OCI-LY7 (cell line): ENCODE measurements around the gene SH3TC2. TPM values are rescaled to one million over a fixed set of nuclear protein-coding genes. Genes with fewer than 3 reads are reported as not detected.

ENCODE experiments used
- BruUV-seq: library from RNA; stranded (reverse); fragments of 400-500 nt; replicated peaks from 2 replicates; lab custom pipeline; 2021; lab: Mats Ljungman, UMichigan
- CTCF ChIA-PET: fragments of 300-600 bp; sonication (Branson Sonifier 250); formaldehyde crosslinking; loops from one replicate; lab custom pipeline; 2022; ENCODE audit warnings: antibody characterized with exemption; ENCODE audit not compliant: unreplicated experiment; lab: Charles Lee
- POLR2A ChIA-PET: fragments of 300-600 bp; sonication (Branson Sonifier 250); formaldehyde crosslinking; loops from one replicate; lab custom pipeline; 2022; ENCODE audit warnings: antibody characterized with exemption; lab: Charles Lee
- DNase-seq: peaks from one replicate; pipeline ENCODE4 v3.0.0-alpha.2; 2015; ENCODE audit warnings: low spot score
- H2AFZ ChIP-seq: fragments of 200-600 bp; sonication (generic), shearing (Covaris generic); 2 replicates; pipeline ENCODE4 v1.6.1; 2014; ENCODE audit warnings: mild to moderate bottlenecking, antibody characterized with exemption, low read length, moderate library complexity
- H3K27ac ChIP-seq: fragments of 200-600 bp; sonication (generic); 2 replicates; pipeline ENCODE4 v1.5.1; 2014; ENCODE audit warnings: mixed run types, low read depth, mild to moderate bottlenecking, moderate library complexity, low read length, inconsistent platforms; ENCODE audit not compliant: poor library complexity, severe bottlenecking
- H3K36me3 ChIP-seq: fragments of 200-600 bp; sonication (generic); 2 replicates; pipeline ENCODE4 v1.6.1; 2014; ENCODE audit warnings: mild to moderate bottlenecking, antibody characterized with exemption, low read length, moderate library complexity, mixed read lengths; ENCODE audit not compliant: insufficient read depth
- H3K4me1 ChIP-seq: fragments of 200-600 bp; sonication (generic); 2 replicates; pipeline ENCODE4 v1.5.1; 2014; ENCODE audit warnings: mild to moderate bottlenecking, low read length; ENCODE audit not compliant: insufficient read depth, poor library complexity, severe bottlenecking
- H3K4me2 ChIP-seq: fragments of 200-600 bp; sonication (generic); 2 replicates; pipeline ENCODE4 v1.6.1; 2014; ENCODE audit warnings: mild to moderate bottlenecking, low read length
- H3K4me3 ChIP-seq: fragments of 200-600 bp; sonication (generic); 2 replicates; pipeline ENCODE4 v1.5.1; 2014; ENCODE audit warnings: mild to moderate bottlenecking, low read depth, low read length; ENCODE audit not compliant: poor library complexity, severe bottlenecking
- H3K79me2 ChIP-seq: fragments of 200-600 bp; sonication (generic); 2 replicates; pipeline ENCODE4 v1.6.1; 2016; ENCODE audit warnings: low read depth, mild to moderate bottlenecking, low read length, moderate library complexity, mixed read lengths; ENCODE audit not compliant: insufficient read depth
- H3K9me2 ChIP-seq: fragments of 200-600 bp; sonication (generic); 2 replicates; pipeline ENCODE4 v1.6.1; 2016; ENCODE audit warnings: mild to moderate bottlenecking, low read length, mixed read lengths; ENCODE audit not compliant: insufficient read depth
- H3K9me3 ChIP-seq: fragments of 200-600 bp; sonication (generic); 2 replicates; pipeline ENCODE4 v1.6.1; 2014; ENCODE audit warnings: mild to moderate bottlenecking, mixed run types, low read length, mixed read lengths
- H4K20me1 ChIP-seq: fragments of 200-600 bp; sonication (generic); 2 replicates; pipeline ENCODE4 v1.6.1; 2014; ENCODE audit warnings: mild to moderate bottlenecking, antibody characterized with exemption, low read length, moderate library complexity, mixed read lengths; ENCODE audit not compliant: insufficient read depth
- CTCF ChIP-seq: fragments of 200-600 bp; sonication (generic); conservative IDR thresholded peaks from 2 replicates; pipeline ENCODE4 v1.5.1; 2014; ENCODE audit warnings: mild to moderate bottlenecking, antibody characterized with exemption, low read length, moderate library complexity, mixed read lengths
- EZH2phosphoT487 ChIP-seq: fragments of 200-600 bp; sonication (generic); IDR thresholded peaks from 2 replicates; pipeline ENCODE4 v1.6.1; 2018; ENCODE audit warnings: low read depth, borderline replicate concordance, mild to moderate bottlenecking, mixed run types, antibody characterized with exemption, low read length, moderate library complexity, mixed read lengths
- intact Hi-C: fragments of 100-400 bp; cut with micrococcal nuclease; formaldehyde crosslinking; loops from one replicate; pipeline ENCODE4 v1.10.0; 2022; ENCODE audit not compliant: unreplicated experiment
- total RNA-seq, 2 experiments: library from RNA; depleted of rRNA in 1 of 2; stranded (reverse); fragments of >200 nt in 1 of 2; shearing (Covaris generic) in 1 of 2; gene quantifications; 2 replicates each; pipeline ENCODE4 v1.2.3, GENCODE V29; 2014 to 2022

SH3TC2 gene
- total RNA-seq, 2 experiments from 2014 or later: not detected

GRCh38 chr5:148961261-148962199, 101.3 kb downstream of the SH3TC2 start:
- no peaks in the 10 kb centered on the region for H3K4me1 ChIP-seq
- H3K36me3 ChIP-seq: no peaks in the 10 kb centered on the region
- no peaks in the 10 kb centered on the region for H3K9me2 ChIP-seq
- CTCF ChIA-PET: interaction anchor here (0.6 to 1.2 kb wide), 4 partner anchors 41 to 231 kb away, joined by 3 to 4 read pairs (median 4); no protein-coding TSS in a partner anchor
- intact Hi-C loops: no loop called here
- H2AFZ ChIP-seq: no peak overlapping the region
- no peak for TF ChIP-seq EZH2phosphoT487
- TF ChIP-seq CTCF: no peak
- no peak overlapping the region for H3K4me2 ChIP-seq
- no peaks in the 10 kb centered on the region for H3K79me2 ChIP-seq
- H3K9me3 ChIP-seq: no peaks in the 10 kb centered on the region
- POLR2A ChIA-PET: interaction anchor here (1.0 to 1.5 kb wide), 2 partner anchors 17 to 223 kb away, joined by 3 to 7 read pairs; no protein-coding TSS in a partner anchor
- no peak overlapping the region for H3K4me3 ChIP-seq
- H4K20me1 ChIP-seq: no peaks in the 10 kb centered on the region
- BruUV-seq: no TSS peak
- no peak for DNase-seq
- no peak overlapping the region for H3K27ac ChIP-seq

GRCh38 chr5:148960070-148960769, 102.6 kb downstream of the SH3TC2 start:
- H3K36me3 ChIP-seq: no peaks in the 10 kb centered on the region
- no peak overlapping the region for H3K27ac ChIP-seq
- CTCF ChIA-PET: interaction anchor here (1.8 kb wide), 1 partner anchor 230 kb away, joined by 7 read pairs; no protein-coding TSS in a partner anchor

More at GRCh38 chr5:148960070-148960769, 102.6 kb downstream of the SH3TC2 start:
- TF ChIP-seq EZH2phosphoT487 (no peak), CTCF (no peak)
- Histone ChIP-seq H3K9me3 (no peaks in the 10 kb centered on the region), H3K9me2 (no peaks in the 10 kb centered on the region), H4K20me1 (no peaks in the 10 kb centered on the region), H3K4me2 (no peak overlapping the region), H3K4me1 (no peaks in the 10 kb centered on the region), H3K79me2 (no peaks in the 10 kb centered on the region), H2AFZ (no peak overlapping the region), H3K4me3 (no peak overlapping the region)
- POLR2A ChIA-PET: interaction anchor here (0.6 to 0.7 kb wide), 2 partner anchors 107 to 213 kb away, joined by 3 read pairs; no protein-coding TSS in a partner anchor
- DNase-seq: no peak
- intact Hi-C loops: no loop called here
- no TSS peak for BruUV-seq
